Breast epithelium (tissue), 4 donors: Measurements from ENCODE around the gene DNAJB7. TPM values are rescaled to one million over a fixed set of nuclear protein-coding genes. Genes with fewer than 3 reads are reported as not detected.
"Not testable (repeated sequence)": the region's sequence is repeated elsewhere in the genome, so short reads cannot be mapped to it uniquely, and the experiment has no call there.

Experiments
- DNase-seq, 2 donors: peaks; one replicate each; pipeline ENCODE4 v3.0.0-alpha.2; 2019; ENCODE audit warnings: low spot score in 2 of 2
- H3K27ac ChIP-seq, 2 donors: fragments of 200-600 bp; sonication (generic) in 1 of 2; one replicate each; pipeline ENCODE4 v1.5.1; 2016 to 2019; ENCODE audit warnings: mild to moderate bottlenecking in 1 of 2
- H3K27me3 ChIP-seq, 2 donors: fragments of 200-600 bp; sonication (generic) in 1 of 2; one replicate each; pipeline versions ENCODE4 v1.5.1 to v1.6.0; 2017 to 2019; ENCODE audit warnings: control low read depth in 1 of 2, mild to moderate bottlenecking in 1 of 2
- H3K36me3 ChIP-seq: fragments of 200-600 bp; one replicate; pipeline ENCODE4 v1.5.1; 2019
- H3K4me1 ChIP-seq, 2 donors: fragments of 200-600 bp; sonication (generic); one replicate each; pipeline ENCODE4 v1.5.1; 2016 to 2019; ENCODE audit warnings: control low read depth in 1 of 2
- H3K4me3 ChIP-seq, 3 donors: fragments of 200-600 bp; sonication (generic); 1 replicate in 2 of 3; 2 replicates in 1 of 3; pipeline ENCODE4 v1.5.1; 2016 to 2019; ENCODE audit warnings: mild to moderate bottlenecking in 3 of 3, moderate library complexity in 2 of 3
- H3K9me3 ChIP-seq, 2 donors: fragments of 200-600 bp; sonication (generic) in 1 of 2; one replicate each; pipeline ENCODE4 v1.5.1; 2016 to 2019; ENCODE audit warnings: control low read depth in 1 of 2
- POLR2A ChIP-seq: fragments of 450-650 bp; IDR thresholded peaks from one replicate; pipeline ENCODE4 v1.6.1; 2016; ENCODE audit warnings: antibody characterized with exemption, mild to moderate bottlenecking, moderate library complexity
- POLR2AphosphoS5 ChIP-seq, 3 donors: sonication (generic); formaldehyde crosslinking; IDR thresholded peaks; one replicate each; pipeline ENCODE4 v1.6.1; 2017; ENCODE audit warnings: antibody characterized with exemption in 3 of 3
- intact Hi-C: fragments of 100-400 bp; cut with DNase I; formaldehyde crosslinking; loops from one replicate; pipeline ENCODE4 v1.15.1; 2023; ENCODE audit warnings: low total_unique reads
- total RNA-seq, 3 donors: library from RNA; depleted of rRNA; stranded (reverse); fragments of >200 nt; gene quantifications; one replicate each; pipeline ENCODE4 v1.1.0, GENCODE V29; 2016
- TF ChIP-seq, protein P1 (sequence below), 3 donors: fragments of 450-650 bp; IDR thresholded peaks; one replicate each; pipeline ENCODE4 v1.5.1; 2016 to 2017; ENCODE audit warnings: antibody characterized with exemption in 3 of 3, mild to moderate bottlenecking in 3 of 3, moderate library complexity in 3 of 3

DNAJB7 gene
- total RNA-seq, 3 donors from 2014 or later = not detected

DNA sequence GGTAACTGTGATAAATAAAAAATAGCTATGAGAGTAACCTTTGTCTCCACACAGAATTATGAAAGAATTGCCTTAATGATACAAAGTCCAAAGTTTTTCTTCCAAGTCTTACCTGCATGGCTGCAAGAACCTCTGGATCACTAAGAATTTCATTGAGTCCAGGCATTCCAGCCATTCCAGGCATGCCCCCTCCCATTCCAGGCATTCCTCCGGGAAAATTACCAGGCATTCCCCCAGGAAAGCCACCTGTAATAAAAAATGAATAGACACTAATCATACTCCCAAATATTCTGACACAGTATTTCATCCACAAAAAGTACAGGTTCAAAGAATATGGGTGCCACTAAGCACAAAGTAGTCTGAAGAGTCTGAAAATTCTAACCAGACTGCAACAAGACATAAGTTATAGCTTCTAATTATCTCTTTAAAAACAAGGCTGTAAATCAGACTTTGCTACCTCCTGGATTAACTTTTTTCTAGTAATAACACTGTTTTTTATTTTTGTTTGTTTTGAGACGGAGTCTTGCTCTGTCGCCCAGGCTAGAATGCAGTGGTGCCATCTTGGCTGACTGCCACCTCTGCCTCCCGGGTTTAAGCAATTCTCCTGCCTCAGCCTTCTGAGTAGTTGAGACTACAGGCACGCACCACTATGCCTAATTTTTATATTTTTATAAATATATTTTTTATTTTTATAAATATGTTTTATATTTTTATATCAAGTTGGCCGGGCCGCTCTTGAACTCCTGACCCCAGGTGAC lies 34.8 kb downstream of the DNAJB7 start:
- Histone ChIP-seq H3K4me1 (no peaks in the 10 kb centered on the region), H3K27me3 (no peaks in the 10 kb centered on the region), H3K36me3 (peaks cover 7% of the 10 kb centered on the region), H3K27ac (no peak overlapping the region), H3K4me3 (no peak overlapping the region), H3K9me3 (no peaks in the 10 kb centered on the region)
- no peak for DNase-seq
- intact Hi-C loops = no loop called here
- TF ChIP-seq, protein P1, sequence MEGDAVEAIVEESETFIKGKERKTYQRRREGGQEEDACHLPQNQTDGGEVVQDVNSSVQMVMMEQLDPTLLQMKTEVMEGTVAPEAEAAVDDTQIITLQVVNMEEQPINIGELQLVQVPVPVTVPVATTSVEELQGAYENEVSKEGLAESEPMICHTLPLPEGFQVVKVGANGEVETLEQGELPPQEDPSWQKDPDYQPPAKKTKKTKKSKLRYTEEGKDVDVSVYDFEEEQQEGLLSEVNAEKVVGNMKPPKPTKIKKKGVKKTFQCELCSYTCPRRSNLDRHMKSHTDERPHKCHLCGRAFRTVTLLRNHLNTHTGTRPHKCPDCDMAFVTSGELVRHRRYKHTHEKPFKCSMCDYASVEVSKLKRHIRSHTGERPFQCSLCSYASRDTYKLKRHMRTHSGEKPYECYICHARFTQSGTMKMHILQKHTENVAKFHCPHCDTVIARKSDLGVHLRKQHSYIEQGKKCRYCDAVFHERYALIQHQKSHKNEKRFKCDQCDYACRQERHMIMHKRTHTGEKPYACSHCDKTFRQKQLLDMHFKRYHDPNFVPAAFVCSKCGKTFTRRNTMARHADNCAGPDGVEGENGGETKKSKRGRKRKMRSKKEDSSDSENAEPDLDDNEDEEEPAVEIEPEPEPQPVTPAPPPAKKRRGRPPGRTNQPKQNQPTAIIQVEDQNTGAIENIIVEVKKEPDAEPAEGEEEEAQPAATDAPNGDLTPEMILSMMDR (IDR thresholded peaks at IDR 0.05) = no peak
- TF ChIP-seq POLR2AphosphoS5 (IDR thresholded peaks at IDR 0.05) (no peak), POLR2A (no peak)

DNA sequence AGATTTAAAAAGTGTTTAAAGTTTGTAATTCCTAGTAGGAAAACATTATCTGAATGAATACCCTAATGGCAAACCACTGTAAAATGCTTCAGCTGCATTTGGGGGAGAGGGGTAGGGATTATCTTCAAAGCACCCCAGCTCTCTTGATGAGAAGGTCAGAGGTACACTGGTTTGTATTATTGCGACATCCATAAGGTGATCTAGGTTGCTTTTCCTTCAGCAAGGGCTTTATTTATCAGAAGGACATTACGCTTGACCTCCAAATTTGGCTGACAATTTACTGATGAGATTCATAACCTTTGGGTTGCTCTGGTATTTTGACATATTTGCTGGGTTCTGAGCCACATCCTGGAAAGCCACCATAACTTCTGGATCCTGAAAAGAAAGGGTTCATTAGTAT lies 35.6 kb downstream of the DNAJB7 start:
- DNase-seq, H3K4me3 ChIP-seq, H3K27me3 ChIP-seq, H3K4me1 ChIP-seq, H3K36me3 ChIP-seq, intact Hi-C loops, H3K9me3 ChIP-seq, H3K27ac ChIP-seq: not testable (repeated sequence)

DNA sequence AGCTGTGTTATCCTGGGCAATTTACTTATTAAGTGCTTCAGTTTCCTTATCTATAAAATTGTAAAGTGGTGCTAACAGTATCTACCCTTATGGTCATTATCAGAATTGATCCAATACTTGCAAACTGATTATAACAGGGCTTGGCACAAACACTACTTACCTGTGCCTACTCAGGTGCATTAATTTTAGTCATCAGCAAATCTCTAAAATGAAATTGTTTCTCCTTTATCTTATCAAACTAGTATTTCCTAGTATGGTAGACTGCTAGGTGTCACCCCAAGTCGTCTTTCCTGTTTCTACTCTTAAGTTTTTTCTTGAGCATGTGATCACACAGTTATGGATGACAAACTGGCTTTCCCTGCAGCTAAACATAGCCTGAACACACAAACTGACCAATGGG lies 38.5 kb downstream of the DNAJB7 start:
- no peaks in the 10 kb centered on the region for H3K9me3 ChIP-seq
- H3K36me3 ChIP-seq = no peaks in the 10 kb centered on the region
- H3K27ac ChIP-seq = no peak overlapping the region
- TF ChIP-seq, protein P1 (IDR thresholded peaks at IDR 0.05) = no peak
- no peak for TF ChIP-seq POLR2A
- no peak for TF ChIP-seq POLR2AphosphoS5 (IDR thresholded peaks at IDR 0.05)
- H3K27me3 ChIP-seq = no peaks in the 10 kb centered on the region
- DNase-seq = no peak
- H3K4me3 ChIP-seq = no peak overlapping the region
- peaks cover 0 to under 1% of the 10 kb centered on the region in 2 donors for H3K4me1 ChIP-seq
- intact Hi-C loops = no loop called here

DNA sequence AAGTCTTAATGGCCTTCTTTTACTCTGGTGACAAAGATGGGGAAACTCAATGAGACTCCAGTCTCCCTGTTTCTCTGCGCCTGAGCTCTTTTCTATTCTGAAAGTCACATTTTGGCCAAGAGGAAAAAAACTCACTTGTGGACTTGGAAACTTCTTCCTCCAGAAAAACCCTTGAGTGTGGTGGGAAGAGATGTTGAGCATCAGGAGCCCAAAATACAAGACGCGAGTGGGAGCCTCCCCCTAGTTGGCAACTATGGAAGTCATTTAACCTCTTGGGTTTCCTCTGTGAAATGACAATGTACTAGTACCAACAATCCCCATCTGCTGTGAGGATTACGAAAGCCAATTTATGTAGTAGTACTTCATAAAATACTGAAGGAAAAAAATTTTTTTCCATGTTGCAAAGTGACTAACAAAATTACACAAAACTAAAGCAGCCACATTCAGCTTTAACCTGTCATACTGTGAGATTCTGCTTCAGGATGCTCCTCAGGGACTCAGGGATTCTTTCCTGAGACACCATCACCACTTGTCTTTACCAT lies 42.2 kb downstream of the DNAJB7 start:
- no peak for DNase-seq
- TF ChIP-seq POLR2AphosphoS5 (IDR thresholded peaks at IDR 0.05) = no peak
- TF ChIP-seq, protein P1 (IDR thresholded peaks at IDR 0.05) = no peak
- TF ChIP-seq POLR2A = no peak
- intact Hi-C loops = no loop called here
- Histone ChIP-seq H3K27ac (peak overlapping the region; percentile 80 to 87), H3K4me1 (peaks cover 0 to 9% of the 10 kb centered on the region in 2 donors), H3K9me3 (no peaks in the 10 kb centered on the region), H3K4me3 (peak overlapping the region; percentile 89 to 93 (median 91)), H3K36me3 (no peaks in the 10 kb centered on the region), H3K27me3 (no peaks in the 10 kb centered on the region)

DNA sequence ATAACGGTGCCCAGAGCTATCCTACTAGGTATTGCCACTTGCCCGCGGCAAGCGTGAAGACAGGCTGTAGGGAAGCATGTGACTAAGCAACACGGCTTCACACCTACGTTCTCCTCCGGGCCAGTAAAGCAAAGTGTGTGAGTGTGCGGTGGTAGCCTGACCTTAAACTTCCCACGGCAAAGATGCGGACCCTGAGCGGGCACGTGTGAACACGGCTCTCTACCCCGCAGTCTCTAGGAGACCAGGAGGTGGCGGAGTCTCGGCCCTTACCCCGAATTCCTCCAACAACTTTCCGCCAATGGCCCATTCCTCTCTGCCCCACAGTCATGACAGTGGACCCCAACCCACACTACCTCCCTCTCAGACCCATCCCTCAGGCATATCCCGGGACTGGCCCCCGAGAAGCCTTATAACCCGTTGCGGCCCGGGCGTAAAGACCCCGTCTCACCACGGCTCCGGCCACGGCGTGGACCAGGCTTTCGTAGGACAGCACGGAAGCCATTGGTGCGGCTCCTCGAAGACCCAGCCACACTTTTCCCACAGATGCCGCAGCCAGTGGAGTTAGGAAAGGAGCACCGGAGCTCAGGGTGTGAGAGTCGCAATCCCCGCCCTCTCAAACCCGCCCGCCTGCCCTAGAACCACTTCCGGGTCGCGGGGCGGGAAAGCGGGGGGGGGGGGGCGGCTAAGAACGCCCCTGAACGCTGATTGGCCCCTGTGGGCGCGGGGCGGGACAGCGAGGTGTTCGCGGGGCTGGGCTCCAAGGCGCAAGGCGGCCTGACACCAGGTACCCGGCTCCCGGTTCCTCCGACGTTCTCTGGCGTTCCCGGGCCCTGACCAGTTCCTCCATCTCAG lies 42.9 kb downstream of the DNAJB7 start, which contains the start of gene SLC25A17:
Gene SLC25A17 (minus strand): TSS at position 600 of the 852 bp plus-strand sequence. CDS start 98 bp downstream, at position 502.
- peak; percentile 87 to 91 for DNase-seq
- H3K4me1 ChIP-seq = peaks cover 0 to 9% of the 10 kb centered on the region in 2 donors
- no peaks in the 10 kb centered on the region for H3K9me3 ChIP-seq
- TF ChIP-seq POLR2A (no peak), POLR2AphosphoS5 (IDR thresholded peaks at IDR 0.05) (peak; percentile 11 to 69 (median 66))
- TF ChIP-seq, protein P1 (IDR thresholded peaks at IDR 0.05) = peak in 2 of 3 donors; percentile 30 to 35
- intact Hi-C loops = no loop called here
- H3K27ac ChIP-seq = peak within 1 kb of the TSS; percentile 80 to 87
- H3K27me3 ChIP-seq = no peaks in the 10 kb centered on the region
- H3K4me3 ChIP-seq = peak within 1 kb of the TSS; percentile 89 to 93 (median 91)
- no peaks in the 10 kb centered on the region for H3K36me3 ChIP-seq
